Ishikawa (cell line): ENCODE measurements around the gene AKAP6.

Experiments used
- EGR1 ChIP-seq: IDR thresholded peaks from 2 replicates; pipeline ENCODE4 v1.6.1; 2012
- EP300 ChIP-seq: IDR thresholded peaks from 2 replicates; pipeline ENCODE4 v1.6.1; 2012; ENCODE audit warnings: borderline replicate concordance
- RAD21 ChIP-seq: IDR thresholded peaks from 2 replicates; pipeline ENCODE4 v1.6.1; 2012; ENCODE audit warnings: low read depth
- TAF1 ChIP-seq: IDR thresholded peaks from 2 replicates; pipeline ENCODE4 v1.6.1; 2012; ENCODE audit warnings: low read depth, mild to moderate bottlenecking
- TCF12 ChIP-seq: IDR thresholded peaks from 2 replicates; pipeline ENCODE4 v1.6.1; 2012; ENCODE audit warnings: low read depth
- YY1 ChIP-seq: IDR thresholded peaks from 2 replicates; pipeline ENCODE4 v1.6.1; 2012; ENCODE audit warnings: low read depth

DNA sequence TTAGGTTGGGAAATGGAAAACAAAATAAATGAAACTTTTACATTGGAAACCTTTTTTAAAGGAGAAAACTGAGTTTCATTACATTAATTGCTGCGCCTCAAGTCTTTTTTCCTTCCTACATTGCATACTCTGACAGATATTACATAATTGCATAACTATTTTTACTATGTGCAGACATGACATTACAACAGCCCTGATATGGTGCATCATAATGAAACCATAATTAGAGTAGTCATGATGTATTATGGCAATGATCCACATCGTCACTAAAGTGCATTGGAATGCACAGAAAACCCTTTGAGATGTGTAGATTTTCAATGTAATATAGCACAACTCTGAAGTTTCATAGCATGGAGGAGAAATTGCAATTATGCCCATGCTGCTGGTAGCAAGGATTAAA lies 391.8 kb downstream of the AKAP6 start:
- TF ChIP-seq TCF12 (no peak), EGR1 (no peak), TAF1 (no peak), RAD21 (no peak), YY1 (no peak), EP300 (no peak)
